ENCODE measurements around the gene SULT1C3. TPM values are rescaled to one million over a fixed set of nuclear protein-coding genes. Genes with fewer than 3 reads are reported as not detected.

Gene SULT1C3
- total and polyA plus RNA-seq, 2 of the 13 experiments (the other 11 are each of a cell fraction or from before 2014, with no cell fraction given) = not detected

- Histone ChIP-seq H3K79me2 (ENCODE audit: insufficient read depth, low read length) (no peaks in the 10 kb centered on the region), H3K27ac (ENCODE audit: extremely low read length, insufficient read depth, low read length) (no peak overlapping the region), H3K9me3 (ENCODE audit: low read length) (peaks cover 15% of the 10 kb centered on the region), H4K20me1 (ENCODE audit: insufficient read depth, low read length) (no peaks in the 10 kb centered on the region), H3K4me3 (replicated peaks in 1 of 3; ENCODE audit: insufficient read depth in 1 of 3, low read depth in 2 of 3, low read length in 3 of 3) (no peak overlapping the region), H3K27me3 (ENCODE audit: control insufficient read depth in 1 of 2, insufficient read depth in 2 of 2, low read length in 2 of 2) (no peaks in the 10 kb centered on the region), H3K4me1 (ENCODE audit: insufficient read depth, low read length) (peaks cover 13% of the 10 kb centered on the region), H2AFZ (ENCODE audit: low read length) (no peak overlapping the region), H3K9ac (ENCODE audit: insufficient read depth, low read depth, low read length) (no peak overlapping the region), H3K36me3 (replicated peaks in 1 of 2; ENCODE audit: control insufficient read depth in 1 of 2, insufficient read depth in 2 of 2, low read length in 2 of 2) (no peaks in the 10 kb centered on the region), H3K4me2 (ENCODE audit: low read depth, low read length) (no peak overlapping the region)
- ATAC-seq (no peak), DNase-seq (ENCODE audit: low spot score) (no peak), FAIRE-seq (no peak)
- ChIA-PET CTCF (ENCODE audit: low intra/inter-chr PET ratio, low total read pairs) (no interaction called here), POLR2A (no interaction called here)
- WGBS (ENCODE audit: low lambda C conversion rate) = 0% methylated on average over 3 of the region's 3 CpGs
- TF ChIP-seq ZNF143 (CRISPR knock-in tag; IDR thresholded peaks at IDR 0.05) (no peak), MLLT10 (CRISPR knock-in tag; IDR thresholded peaks at IDR 0.05) (no peak), ISL2 (CRISPR knock-in tag; IDR thresholded peaks at IDR 0.05) (no peak), HIVEP1 (CRISPR knock-in tag; IDR thresholded peaks at IDR 0.05) (no peak), MEF2D (CRISPR knock-in tag; IDR thresholded peaks at IDR 0.05) (no peak), ZNF891 (CRISPR knock-in tag; IDR thresholded peaks at IDR 0.05) (no peak), ZFAT (CRISPR knock-in tag; conservative IDR thresholded peaks at IDR 0.05) (no peak), PCBP1 (IDR thresholded peaks at IDR 0.05; ENCODE audit: borderline replicate concordance, low read depth, low read length) (no peak), ZFP36L1 (CRISPR knock-in tag; IDR thresholded peaks at IDR 0.05) (no peak), ATF1 (CRISPR knock-in tag; IDR thresholded peaks at IDR 0.05) (no peak), NFE2 (CRISPR knock-in tag; IDR thresholded peaks at IDR 0.05) (no peak), ETV6 (CRISPR knock-in tag; conservative IDR thresholded peaks at IDR 0.05) (no peak), ZNF451 (CRISPR knock-in tag; IDR thresholded peaks at IDR 0.05) (no peak), MED8 (CRISPR knock-in tag; IDR thresholded peaks at IDR 0.05; ENCODE audit: insufficient replicate concordance) (no peak), ZFP90 (CRISPR knock-in tag; IDR thresholded peaks at IDR 0.05; ENCODE audit: borderline replicate concordance) (no peak)
- TF ChIP-seq, protein P1, sequence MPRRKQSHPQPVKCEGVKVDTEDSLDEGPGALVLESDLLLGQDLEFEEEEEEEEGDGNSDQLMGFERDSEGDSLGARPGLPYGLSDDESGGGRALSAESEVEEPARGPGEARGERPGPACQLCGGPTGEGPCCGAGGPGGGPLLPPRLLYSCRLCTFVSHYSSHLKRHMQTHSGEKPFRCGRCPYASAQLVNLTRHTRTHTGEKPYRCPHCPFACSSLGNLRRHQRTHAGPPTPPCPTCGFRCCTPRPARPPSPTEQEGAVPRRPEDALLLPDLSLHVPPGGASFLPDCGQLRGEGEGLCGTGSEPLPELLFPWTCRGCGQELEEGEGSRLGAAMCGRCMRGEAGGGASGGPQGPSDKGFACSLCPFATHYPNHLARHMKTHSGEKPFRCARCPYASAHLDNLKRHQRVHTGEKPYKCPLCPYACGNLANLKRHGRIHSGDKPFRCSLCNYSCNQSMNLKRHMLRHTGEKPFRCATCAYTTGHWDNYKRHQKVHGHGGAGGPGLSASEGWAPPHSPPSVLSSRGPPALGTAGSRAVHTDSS (CRISPR knock-in tag; conservative IDR thresholded peaks at IDR 0.05) = no peak
- no TSS peak for BruUV-seq (replicated peaks)
- intact Hi-C loops (cut with micrococcal nuclease; ENCODE audit: unreplicated experiment) = no loop called here
- in situ Hi-C loops (cut with HindIII; ENCODE audit: extremely low pct_ligation_motif_present, low pct_unique_long_range_greater_than_20kb) = loop anchor here (25.0 kb wide), 1 partner anchor 365 kb away; no protein-coding TSS in a partner anchor
Measured at GRCh38 chr2:108222261-108222660, 17.5 kb upstream of the SULT1C3 start.

Measured in HepG2 (cell line).